Tongue (tissue), 2 donors: Measurements from ENCODE around the gene CLDN15. TPM values are rescaled to one million over a fixed set of nuclear protein-coding genes. Genes with fewer than 3 reads are reported as not detected.

Source experiments
- DNase-seq: peaks from one replicate; pipeline ENCODE4 v3.0.0-alpha.2; 2015
- total RNA-seq: library from RNA; depleted of rRNA; stranded (reverse); fragments of >200 nt; gene quantifications from one replicate; pipeline ENCODE4 v1.2.3, GENCODE V29; 2014

Gene CLDN15
- total RNA-seq, 1 donor from 2014 or later = 5.0 TPM

GRCh38 chr7:101244375-101245146 lies 7.0 kb upstream of the CLDN15 start, which contains the start of gene FIS1:
FIS1 (minus strand) TSS chr7:101245081; CDS start chr7:101245004, 77 bp downstream.
- peak; percentile 96 for DNase-seq

GRCh38 chr7:101243646-101244374 lies 6.2 kb upstream of the CLDN15 start:
- no peak for DNase-seq

GRCh38 chr7:101241443-101242349 lies 4.1 kb upstream of the CLDN15 start:
- DNase-seq = no peak

- no peak for DNase-seq
Measured at GRCh38 chr7:101241015-101241363, 3.4 kb upstream of the CLDN15 start.

- no peak for DNase-seq
Measured at GRCh38 chr7:101240226-101241014, 2.8 kb upstream of the CLDN15 start.

GRCh38 chr7:101239951-101240220 lies 2.3 kb upstream of the CLDN15 start:
- no peak for DNase-seq

GRCh38 chr7:101239191-101239950 lies 1.8 kb upstream of the CLDN15 start:
- no peak for DNase-seq

- peak; percentile 40 for DNase-seq
Measured at GRCh38 chr7:101238226-101239182, 902 bp upstream of the CLDN15 start.

- no peak for DNase-seq
Measured at GRCh38 chr7:101236292-101236835, 1.2 kb downstream of the CLDN15 start.

- DNase-seq = no peak
Measured at GRCh38 chr7:101235522-101235921, 2.1 kb downstream of the CLDN15 start.

- no peak for DNase-seq
Measured at GRCh38 chr7:101235050-101235449, 2.6 kb downstream of the CLDN15 start.

- no peak for DNase-seq
Measured at GRCh38 chr7:101234636-101235035, 3.0 kb downstream of the CLDN15 start.

- DNase-seq = no peak
Measured at GRCh38 chr7:101233907-101234547, 3.6 kb downstream of the CLDN15 start.

GRCh38 chr7:101232141-101232850 lies 5.3 kb downstream of the CLDN15 start:
- DNase-seq = peak; percentile 37

GRCh38 chr7:101231644-101232043 lies 6.0 kb downstream of the CLDN15 start:
- DNase-seq = no peak

- DNase-seq = no peak
Measured at GRCh38 chr7:101226721-101227120, 10.9 kb downstream of the CLDN15 start.

- DNase-seq = no peak
Measured at GRCh38 chr7:101225650-101226049, 12.0 kb downstream of the CLDN15 start.

GRCh38 chr7:101223528-101223927 lies 14.1 kb downstream of the CLDN15 start:
- no peak for DNase-seq
